H1 (cell line): ENCODE results near the gene GABPA. TPM values are rescaled to one million over a fixed set of nuclear protein-coding genes. Genes with fewer than 3 reads are reported as not detected.

Source experiments
- CTCF ChIA-PET: fragments of 300-600 bp; sonication (Branson Sonifier 250); formaldehyde crosslinking; loops from one replicate; lab custom pipeline; 2021; ENCODE audit not compliant: partially characterized antibody; lab: Charles Lee
- POLR2A ChIA-PET: fragments of 300-600 bp; sonication (Branson Sonifier 250); formaldehyde crosslinking; loops from one replicate; lab custom pipeline; 2021; ENCODE audit warnings: inconsistent platforms; ENCODE audit not compliant: partially characterized antibody; lab: Charles Lee
- DNase-seq, 2 experiments: peaks; one replicate each; pipeline versions ENCODE4 v3.0.0 to v3.0.0-alpha.2; 2010 to 2022; ENCODE audit warnings: low spot score in 2 of 2, low read depth in 1 of 2, mixed read lengths in 1 of 2
- FAIRE-seq: peaks from 2 replicates; lab custom pipeline; 2011; peaks lifted over from hg19 to GRCh38; lab: Jason Lieb, UNC
- H2AFZ ChIP-seq: 2 replicates; pipeline ENCODE4 v1.8.1; 2012; ENCODE audit warnings: low read length, inconsistent platforms
- H2AK5ac ChIP-seq: 2 replicates; pipeline ENCODE4 v1.6.1; 2013; ENCODE audit warnings: low read depth, low read length
- H2BK120ac ChIP-seq: replicated peaks from 2 replicates; pipeline ENCODE3; 2013; ENCODE audit warnings: low read depth, low read length, inconsistent platforms
- H2BK12ac ChIP-seq: 2 replicates; pipeline ENCODE4 v1.6.1; 2013; ENCODE audit warnings: low read depth, low read length
- H2BK15ac ChIP-seq: 2 replicates; pipeline ENCODE4 v1.6.1; 2013; ENCODE audit warnings: low read length
- H2BK20ac ChIP-seq: 2 replicates; pipeline ENCODE4 v1.6.1; 2013; ENCODE audit warnings: low read length
- H2BK5ac ChIP-seq: 2 replicates; pipeline ENCODE4 v1.6.1; 2013; ENCODE audit warnings: low read depth, low read length
- H3K14ac ChIP-seq: 2 replicates; pipeline ENCODE4 v1.6.1; 2013; ENCODE audit warnings: inconsistent platforms; ENCODE audit not compliant: insufficient read length
- H3K18ac ChIP-seq: 2 replicates; pipeline ENCODE4 v1.6.1; 2013; ENCODE audit warnings: low read length; ENCODE audit errors: extremely low read depth
- H3K23ac ChIP-seq: 2 replicates; pipeline ENCODE4 v1.6.1; 2013; ENCODE audit warnings: inconsistent platforms; ENCODE audit not compliant: insufficient read length
- H3K23me2 ChIP-seq: 2 replicates; pipeline ENCODE4 v1.6.1; 2013; ENCODE audit warnings: low read depth, low read length
- H3K27ac ChIP-seq: 2 replicates; pipeline ENCODE4 v1.6.1; 2011; ENCODE audit warnings: low read depth, low read length, inconsistent platforms
- H3K27me3 ChIP-seq, 4 experiments: replicated peaks in 1 of 4; 1 replicate in 1 of 4; 2 replicates in 3 of 4; pipeline versions ENCODE4 v1.6.1 to v1.8.1; 2011 to 2013; ENCODE audit warnings: low read length in 3 of 4, mild to moderate bottlenecking in 3 of 4, inconsistent platforms in 2 of 4, mixed read lengths in 2 of 4, moderate library complexity in 1 of 4; ENCODE audit not compliant: control insufficient read depth in 3 of 4, insufficient read depth in 3 of 4; ENCODE audit errors: extremely low read depth in 1 of 4
- H3K36me3 ChIP-seq, 4 experiments: 2 replicates each; pipeline versions ENCODE4 v1.6.1 to v1.8.1; 2011 to 2013; ENCODE audit warnings: mild to moderate bottlenecking in 4 of 4, low read length in 3 of 4, moderate library complexity in 2 of 4, control low read depth in 1 of 4, inconsistent platforms in 1 of 4; ENCODE audit not compliant: insufficient read depth in 4 of 4, control insufficient read depth in 2 of 4
- H3K4ac ChIP-seq: replicated peaks from 2 replicates; pipeline ENCODE3; 2013; ENCODE audit warnings: low read length, low read depth, mixed read lengths, inconsistent platforms; ENCODE audit not compliant: insufficient read length
- H3K4me1 ChIP-seq, 4 experiments: replicated peaks in 1 of 4; 1 replicate in 1 of 4; 2 replicates in 3 of 4; pipeline versions ENCODE4 v1.6.1 to v1.8.1; 2011 to 2013; ENCODE audit warnings: low read length in 3 of 4, inconsistent platforms in 2 of 4, mixed read lengths in 1 of 4; ENCODE audit not compliant: insufficient read depth in 4 of 4, control insufficient read depth in 3 of 4
- H3K4me2 ChIP-seq, 2 experiments: 2 replicates each; pipeline versions ENCODE4 v1.6.1 to v1.8.1; 2011 to 2013; ENCODE audit warnings: low read depth in 2 of 2, low read length in 2 of 2, control low read depth in 1 of 2, inconsistent platforms in 1 of 2, mild to moderate bottlenecking in 1 of 2; ENCODE audit not compliant: insufficient read depth in 1 of 2
- H3K4me3 ChIP-seq, 4 experiments: fragments of 200-600, 300-600 bp in 1 of 4; sonication (generic), shearing (Covaris generic), sonication (Bioruptor Twin) in 1 of 4; 2 replicates each; pipeline versions ENCODE4 v1.5.1 to v1.8.1; 2011 to 2016; ENCODE audit warnings: low read length in 4 of 4, low read depth in 3 of 4, control low read depth in 2 of 4, inconsistent platforms in 2 of 4, mild to moderate bottlenecking in 2 of 4, mixed read lengths in 1 of 4, moderate library complexity in 1 of 4; ENCODE audit not compliant: insufficient read depth in 2 of 4; ENCODE audit errors: extremely low read depth in 1 of 4
- H3K56ac ChIP-seq: replicated peaks from 2 replicates; pipeline ENCODE3; 2013; ENCODE audit warnings: low read depth, mild to moderate bottlenecking, mixed read lengths, low read length, inconsistent platforms; ENCODE audit not compliant: insufficient read length
- H3K79me1 ChIP-seq: 2 replicates; pipeline ENCODE4 v1.6.1; 2013; ENCODE audit warnings: low read depth, low read length, control low read depth
- H3K79me2 ChIP-seq, 2 experiments: 2 replicates each; pipeline versions ENCODE4 v1.6.1 to v1.8.1; 2012 to 2013; ENCODE audit warnings: low read length in 2 of 2, mild to moderate bottlenecking in 2 of 2, inconsistent platforms in 1 of 2; ENCODE audit not compliant: insufficient read depth in 2 of 2, control insufficient read depth in 1 of 2
- H3K9ac ChIP-seq, 4 experiments: replicated peaks in 1 of 4; 1 replicate in 1 of 4; 2 replicates in 3 of 4; pipeline versions ENCODE4 v1.6.1 to v1.8.1; 2011 to 2013; ENCODE audit warnings: low read depth in 3 of 4, low read length in 3 of 4, control low read depth in 2 of 4, mild to moderate bottlenecking in 2 of 4, moderate library complexity in 2 of 4, inconsistent platforms in 1 of 4; ENCODE audit errors: extremely low read depth in 1 of 4
- H3K9me3 ChIP-seq, 2 experiments: 2 replicates each; pipeline versions ENCODE4 v1.6.1 to v1.8.1; 2012 to 2013; ENCODE audit warnings: mild to moderate bottlenecking in 2 of 2, moderate library complexity in 2 of 2, control low read depth in 1 of 2, inconsistent platforms in 1 of 2, low read depth in 1 of 2, low read length in 1 of 2, mixed read lengths in 1 of 2; ENCODE audit not compliant: insufficient read depth in 2 of 2
- H4K20me1 ChIP-seq, 2 experiments: replicated peaks in 1 of 2; 2 replicates each; pipeline versions ENCODE3 to v1.8.1; 2011 to 2013; ENCODE audit warnings: inconsistent platforms in 2 of 2, low read length in 2 of 2, mild to moderate bottlenecking in 1 of 2; ENCODE audit not compliant: insufficient read depth in 2 of 2, control insufficient read depth in 1 of 2
- H4K5ac ChIP-seq: 2 replicates; pipeline ENCODE4 v1.6.1; 2013; ENCODE audit warnings: low read length, low read depth, mixed read lengths, inconsistent platforms; ENCODE audit not compliant: insufficient read length
- H4K8ac ChIP-seq: 2 replicates; pipeline ENCODE4 v1.8.0; 2013; ENCODE audit warnings: mild to moderate bottlenecking, moderate library complexity, low read length, inconsistent platforms; ENCODE audit not compliant: insufficient read depth; ENCODE audit errors: extremely low read depth
- H4K91ac ChIP-seq: replicated peaks from 2 replicates; pipeline ENCODE3; 2013; ENCODE audit warnings: low read length, mixed read lengths, inconsistent platforms; ENCODE audit not compliant: insufficient read length
- BCL11A ChIP-seq, 2 experiments: IDR thresholded peaks; one replicate each; pipeline ENCODE4 v1.6.1; 2011; ENCODE audit warnings: low read depth in 2 of 2, low read length in 2 of 2, mild to moderate bottlenecking in 2 of 2
- HDAC6 ChIP-seq: IDR thresholded peaks from one replicate; pipeline ENCODE4 v1.7.1; 2012; ENCODE audit warnings: low read depth, mild to moderate bottlenecking, inconsistent platforms, low read length, moderate library complexity
- RNF2 ChIP-seq: fragments of 200-900, 300-1000 bp; sonication (generic); IDR thresholded peaks from 2 replicates; pipeline ENCODE4 v1.7.1; 2016; ENCODE audit warnings: borderline replicate concordance, low read depth, mild to moderate bottlenecking, antibody characterized with exemption, low read length; ENCODE audit not compliant: poor library complexity, severe bottlenecking; ENCODE audit errors: missing control alignments
- RXRA ChIP-seq: IDR thresholded peaks from 2 replicates; pipeline ENCODE4 v1.6.1; 2011; ENCODE audit warnings: low read depth, mild to moderate bottlenecking, low read length, moderate library complexity; ENCODE audit not compliant: insufficient read depth
- TEAD4 ChIP-seq: IDR thresholded peaks from 2 replicates; pipeline ENCODE4 v1.6.1; 2012; ENCODE audit warnings: low read depth, low read length, inconsistent platforms, mixed read lengths
- WGBS, 2 experiments: shearing (Covaris generic) in 1 of 2; methylation state at CpG; one replicate each; pipeline versions ENCODE4 v1.1.6 to v1.1.7; 2013 to 2015; ENCODE audit warnings: low lambda C conversion rate in 2 of 2, mixed read lengths in 2 of 2, inconsistent platforms in 1 of 2, low coverage in 1 of 2, missing lambda C conversion rate in 1 of 2; ENCODE audit not compliant: insufficient replicate concordance in 2 of 2, insufficient coverage in 1 of 2, insufficient read length in 1 of 2; ENCODE audit errors: extremely low coverage in 1 of 2, missing lambda C conversion rate in 1 of 2; 5-methylcytosine and 5-hydroxymethylcytosine counted together
- polyA plus RNA-seq, 7 experiments: library from polyadenylated mRNA; depleted of rRNA in 3 of 7; stranded (reverse) in 5 of 7; unstranded in 2 of 7; fragments of >200 nt in 5 of 7; fragments of 200-250 nt in 2 of 7; gene quantifications; 1 replicate in 5 of 7; 2 replicates in 1 of 7; 4 replicates in 1 of 7; pipeline versions ENCODE4 v1.2.1 to v1.2.3, GENCODE V29; 2011 to 2013; ENCODE audit warnings: missing spikeins in 2 of 7, mixed read lengths in 2 of 7
- total RNA-seq: library from RNA; stranded (reverse); fragmentation: NEBNext Ultra II Directional; extraction: Animal tissue kit (Norgen Biotek cat#: 25700); gene quantifications from 2 replicates; pipeline ENCODE4 v1.2.1, GENCODE V29; 2021

The GABPA gene
- total and polyA plus RNA-seq, 2 of the 8 experiments (the other 6 are each of a cell fraction or from before 2014, with no cell fraction given), result 5.2 to 22.2 TPM

DNA sequence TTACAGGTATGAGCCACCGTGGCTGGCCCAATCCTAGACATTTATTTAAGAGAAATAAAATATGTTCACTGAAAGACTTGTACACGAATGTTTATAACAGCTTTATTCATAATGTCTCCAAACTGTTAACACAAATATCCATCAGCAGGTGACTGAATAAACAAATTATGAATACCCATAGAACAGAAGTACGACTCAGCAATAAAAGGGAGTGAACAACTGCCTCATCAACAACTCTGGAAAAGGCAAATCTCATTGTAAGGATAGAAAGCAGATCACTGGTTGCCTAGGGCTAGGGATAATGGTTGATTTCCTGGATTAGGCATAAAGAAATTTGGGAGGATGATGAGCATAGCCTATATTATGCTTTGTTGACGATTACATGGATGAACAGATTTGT lies 41.7 kb downstream of the GABPA start:
- Histone ChIP-seq H3K9ac (no peak overlapping the region), H2BK20ac (no peak overlapping the region), H3K4me2 (no peak overlapping the region), H3K4ac (no peak overlapping the region), H2BK12ac (no peak overlapping the region), H2AFZ (no peak overlapping the region), H3K27me3 (no peaks in the 10 kb centered on the region), H4K8ac (no peak overlapping the region), H3K4me3 (no peak overlapping the region), H3K56ac (no peak overlapping the region), H2BK120ac (no peak overlapping the region), H3K4me1 (no peaks in the 10 kb centered on the region), H3K23me2 (no peaks in the 10 kb centered on the region), H3K27ac (no peak overlapping the region), H4K91ac (no peak overlapping the region), H3K9me3 (peaks cover 0 to 3% of the 10 kb centered on the region in 2 experiments; a peak in 1 of 4 replicates), H4K20me1 (peaks cover 0 to 2% of the 10 kb centered on the region in 2 experiments), H2BK5ac (no peak overlapping the region), H3K79me2 (no peaks in the 10 kb centered on the region), H3K18ac (no peak overlapping the region), H2BK15ac (no peak overlapping the region), H2AK5ac (no peak overlapping the region), H3K14ac (no peak overlapping the region), H3K23ac (no peak overlapping the region), H4K5ac (no peak overlapping the region), H3K36me3 (no peaks in the 10 kb centered on the region), H3K79me1 (no peaks in the 10 kb centered on the region)
- DNase-seq, result no peak
- CTCF ChIA-PET, result interaction anchor here (0.6 to 1.6 kb wide), 5 partner anchors 10 to 394 kb away, joined by 3 to 4 read pairs (median 3); partner anchors contain the start of gene APP
- TF ChIP-seq BCL11A (IDR thresholded peaks at IDR 0.05; ENCODE audit: low read depth in 2 of 2, low read length in 2 of 2) (no peak), HDAC6 (no peak), TEAD4 (no peak), RNF2 (no peak), RXRA (no peak)
- no peak for FAIRE-seq
- POLR2A ChIA-PET, result no interaction called here
- 81% methylated on average over 4 of the region's 4 CpGs; no CpG with 5 or more reads in 1 of the 2 experiments for WGBS, 2 experiments
